GM12878 (cell line): ENCODE measurements around the gene SRL. TPM values are rescaled to one million over a fixed set of nuclear protein-coding genes. Genes with fewer than 3 reads are reported as not detected.

Experiments
- ATAC-seq: fragments of 200-7000 bp; cut with Tn5 transposase; 3 replicates; pipeline ENCODE4 v1.9.1; 2020; ENCODE audit warnings: mild to moderate bottlenecking, moderate library complexity
- BruUV-seq: library from RNA; stranded (reverse); fragments of 400-500 nt; replicated peaks from 2 replicates; lab custom pipeline; 2021; lab: Mats Ljungman, UMichigan
- CTCF ChIA-PET: fragments of 300-600 bp; sonication (Branson Sonifier 250); formaldehyde crosslinking; extraction: SDS; loops from one replicate; lab custom pipeline; 2021; ENCODE audit warnings: inconsistent platforms; lab: Yijun Ruan, JAX
- POLR2A ChIA-PET: fragments of 350-600 bp; formaldehyde crosslinking; extraction: SDS; loops from one replicate; lab custom pipeline; 2021; ENCODE audit warnings: inconsistent platforms; lab: Charles Lee
- RAD21 ChIA-PET: fragments of 300-600 bp; sonication (Branson Sonifier 250); formaldehyde crosslinking; loops from one replicate; lab custom pipeline; 2023; ENCODE audit warnings: antibody characterized with exemption; ENCODE audit not compliant: unreplicated experiment; lab: Charles Lee
- SMC1A ChIA-PET: fragments of 300-600 bp; sonication (Branson Sonifier 250); formaldehyde crosslinking; loops from one replicate; lab custom pipeline; 2023; ENCODE audit not compliant: unreplicated experiment, uncharacterized antibody; lab: Charles Lee
- DNase-seq: peaks from one replicate; pipeline ENCODE4 v3.0.0-alpha.2; 2011; ENCODE audit warnings: low read depth, low spot score
- FAIRE-seq: peaks from 3 replicates; lab custom pipeline; 2011; peaks lifted over from hg19 to GRCh38; lab: Jason Lieb, UNC
- H2AFZ ChIP-seq: 2 replicates; pipeline ENCODE4 v1.6.0; 2011; ENCODE audit warnings: low read depth, low read length, control low read depth; ENCODE audit not compliant: control insufficient read depth
- H3K27ac ChIP-seq: 2 replicates; pipeline ENCODE4 v1.5.1; 2011; ENCODE audit warnings: control low read depth; ENCODE audit not compliant: control insufficient read depth, insufficient read depth
- H3K27me3 ChIP-seq, 2 experiments: replicated peaks in 1 of 2; 2 replicates each; pipeline versions ENCODE4 v1.6.0 to v1.6.1; 2011; ENCODE audit warnings: low read length in 1 of 2; ENCODE audit not compliant: control insufficient read depth in 2 of 2, insufficient read depth in 2 of 2
- H3K36me3 ChIP-seq, 2 experiments: 2 replicates each; pipeline ENCODE4 v1.5.1; 2011; ENCODE audit warnings: low read length in 1 of 2; ENCODE audit not compliant: control insufficient read depth in 2 of 2, insufficient read depth in 2 of 2
- H3K4me1 ChIP-seq: 2 replicates; pipeline ENCODE4 v1.6.1; 2011; ENCODE audit warnings: mild to moderate bottlenecking, low read length, moderate library complexity, mixed read lengths; ENCODE audit not compliant: control insufficient read depth, insufficient read depth
- H3K4me2 ChIP-seq: 2 replicates; pipeline ENCODE4 v1.6.0; 2011; ENCODE audit warnings: control low read depth; ENCODE audit not compliant: control insufficient read depth, insufficient read depth
- H3K4me3 ChIP-seq: fragments of 200-600 bp; sonication (generic); 2 replicates; pipeline ENCODE4 v1.5.1; 2016
- H3K79me2 ChIP-seq: 2 replicates; pipeline ENCODE4 v1.6.0; 2011; ENCODE audit warnings: low read length; ENCODE audit not compliant: control insufficient read depth, insufficient read depth
- H3K9ac ChIP-seq: 2 replicates; pipeline ENCODE4 v1.8.0; 2011; ENCODE audit warnings: low read length, control low read depth, mixed read lengths; ENCODE audit not compliant: control insufficient read depth, insufficient read depth
- H3K9me3 ChIP-seq: replicated peaks from 3 replicates; pipeline ENCODE4 v1.5.1; 2011; ENCODE audit warnings: mild to moderate bottlenecking, low read length; ENCODE audit not compliant: control insufficient read depth, insufficient read depth
- H4K20me1 ChIP-seq: 2 replicates; pipeline ENCODE4 v1.6.0; 2011; ENCODE audit not compliant: control insufficient read depth, insufficient read depth
- CEBPZ ChIP-seq: fragments of 150-350 bp; IDR thresholded peaks from 2 replicates; pipeline ENCODE4 v1.6.1; 2016; ENCODE audit warnings: low read depth, low read length
- CHD2 ChIP-seq: IDR thresholded peaks from 2 replicates; pipeline ENCODE4 v1.6.1; 2011; ENCODE audit warnings: low read depth, low read length, improper control_type of control experiment, borderline replicate concordance
- IKZF2 ChIP-seq, 2 experiments: fragments of 450-650 bp; IDR thresholded peaks; 2 replicates each; pipeline ENCODE4 v1.6.1; 2017; ENCODE audit warnings: mild to moderate bottlenecking in 2 of 2, moderate library complexity in 2 of 2
- LARP7 ChIP-seq: fragments of 450-650 bp; IDR thresholded peaks from 2 replicates; pipeline ENCODE4 v1.6.1; 2017; ENCODE audit warnings: mild to moderate bottlenecking
- MLLT1 ChIP-seq: fragments of 450-650 bp; IDR thresholded peaks from 2 replicates; pipeline ENCODE4 v1.6.1; 2016; ENCODE audit warnings: mild to moderate bottlenecking
- POLR2AphosphoS5 ChIP-seq: IDR thresholded peaks from 2 replicates; pipeline ENCODE4 v1.6.1; 2011; ENCODE audit warnings: mild to moderate bottlenecking, low read length, inconsistent platforms
- REST ChIP-seq: IDR thresholded peaks from 2 replicates; pipeline ENCODE4 v1.6.1; 2012; ENCODE audit warnings: mild to moderate bottlenecking, low read depth, low read length
- TCF12 ChIP-seq: IDR thresholded peaks from 2 replicates; pipeline ENCODE4 v1.6.1; 2011; ENCODE audit warnings: low read depth, mild to moderate bottlenecking, low read length
- ZBED1 ChIP-seq: IDR thresholded peaks from 2 replicates; pipeline ENCODE4 v1.6.1; 2016; ENCODE audit warnings: borderline replicate concordance
- WGBS: methylation state at CpG from one replicate; pipeline ENCODE4 v1.1.6; 2016; ENCODE audit warnings: low lambda C conversion rate; ENCODE audit not compliant: insufficient replicate concordance, insufficient coverage; ENCODE audit errors: missing lambda C conversion rate; 5-methylcytosine and 5-hydroxymethylcytosine counted together
- in situ Hi-C: fragments of 300-500 bp; cut with MboI; formaldehyde crosslinking; loops from 9 replicates; pipeline ENCODE4 v1.14.3; 2018; ENCODE audit warnings: mixed read lengths
- intact Hi-C: fragments of 100-400 bp; cut with micrococcal nuclease; formaldehyde crosslinking; loops from one replicate; pipeline ENCODE4 v1.14.2; 2022; ENCODE audit not compliant: unreplicated experiment
- polyA plus RNA-seq, 11 experiments: library from polyadenylated mRNA; depleted of rRNA in 4 of 11; unstranded in 6 of 11; stranded (reverse) in 5 of 11; fragments of >200 nt; fragmentation: Nextera tagmentation in 4 of 11; fragmentation: Illumina TruSeq in 1 of 11; extraction: Ambion mirVana in 4 of 11; extraction: Trizol in 1 of 11; gene quantifications; 1 replicate in 1 of 11; 2 replicates in 10 of 11; pipeline versions ENCODE4 v1.2.1 to v1.2.3, GENCODE V29; 2011 to 2016; ENCODE audit warnings: inconsistent platforms in 2 of 11, missing spikeins in 2 of 11, low read depth in 1 of 11
- total RNA-seq, 4 experiments: library from RNA; depleted of rRNA in 3 of 4; stranded (reverse); fragments of >200 nt in 3 of 4; fragmentation: Illumina TruSeq in 1 of 4; extraction: Trizol in 1 of 4; gene quantifications; 2 replicates each; pipeline versions ENCODE4 v1.2.1 to v1.2.3, GENCODE V29; 2013 to 2021

SRL gene
- total and polyA plus RNA-seq, 10 of the 15 experiments (the other 5 are each of a cell fraction or from before 2014, with no cell fraction given) = not detected

- in situ Hi-C loops (no loop called here), intact Hi-C loops (no loop called here)
- Histone ChIP-seq H3K9me3 (no peaks in the 10 kb centered on the region; the same call in 2 of the 3 replicates), H4K20me1 (no peaks in the 10 kb centered on the region), H2AFZ (no peak overlapping the region), H3K4me3 (no peak overlapping the region), H3K4me1 (peaks cover 3% of the 10 kb centered on the region; the same call in 1 of the 2 replicates), H3K27ac (no peak overlapping the region), H3K27me3 (no peaks in the 10 kb centered on the region), H3K36me3 (no peaks in the 10 kb centered on the region), H3K4me2 (no peak overlapping the region), H3K79me2 (no peaks in the 10 kb centered on the region), H3K9ac (no peak overlapping the region)
- no peak for TF ChIP-seq TCF12
- no peak for TF ChIP-seq POLR2AphosphoS5
- TF ChIP-seq IKZF2 (IDR thresholded peaks at IDR 0.05) = no peak
- no peak for TF ChIP-seq CEBPZ
- no peak for TF ChIP-seq ZBED1
- no peak for TF ChIP-seq MLLT1
- TF ChIP-seq LARP7 = no peak
- TF ChIP-seq REST = no peak
- TF ChIP-seq CHD2 = no peak
- ChIA-PET SMC1A (no interaction called here), POLR2A (no interaction called here), RAD21 (no interaction called here), CTCF (interaction anchor here (0.9 kb wide), 1 partner anchor 9 kb away, joined by 3 read pairs; no protein-coding TSS in a partner anchor)
- FAIRE-seq = no peak
- no peak for ATAC-seq
- no peak for DNase-seq
- BruUV-seq = no TSS peak
- WGBS = 42% methylated on average over 5 of the region's 5 CpGs
Observed at GRCh38 chr16:4179020-4179419, 62.9 kb downstream of the SRL start.
